Colonic mucosa (tissue), 4 donors: ENCODE results near the gene NCK2. TPM values are rescaled to one million over a fixed set of nuclear protein-coding genes. Genes with fewer than 3 reads are reported as not detected.
"Not testable (repeated sequence)": the region's sequence is repeated elsewhere in the genome, so short reads cannot be mapped to it uniquely, and the experiment has no call there.

ENCODE experiments used
- DNase-seq: peaks from one replicate; pipeline ENCODE4 v3.0.0-alpha.2; 2020
- H3K27ac ChIP-seq: fragments of 200-600 bp; one replicate; pipeline ENCODE4 v1.8.0; 2021
- H3K27me3 ChIP-seq: fragments of 200-600 bp; one replicate; pipeline ENCODE4 v1.8.0; 2021
- H3K36me3 ChIP-seq: fragments of 200-600 bp; one replicate; pipeline ENCODE4 v1.8.0; 2021
- H3K4me1 ChIP-seq: fragments of 200-600 bp; one replicate; pipeline ENCODE4 v1.8.0; 2021; ENCODE audit warnings: mild to moderate bottlenecking
- H3K4me3 ChIP-seq: fragments of 200-600 bp; one replicate; pipeline ENCODE4 v1.8.0; 2021
- H3K9ac ChIP-seq, 2 donors: one replicate each; pipeline ENCODE4 v1.7.0; 2013; ENCODE audit warnings: control low read depth in 2 of 2, low read depth in 2 of 2, low read length in 2 of 2
- H3K9me3 ChIP-seq: fragments of 200-600 bp; one replicate; pipeline ENCODE4 v1.8.0; 2021
- CTCF ChIP-seq: fragments of 200-600 bp; IDR thresholded peaks from one replicate; pipeline ENCODE4 v1.8.0; 2022; ENCODE audit warnings: antibody characterized with exemption, mild to moderate bottlenecking
- intact Hi-C: fragments of 100-400 bp; cut with DNase I; formaldehyde crosslinking; loops from one replicate; pipeline ENCODE4 v1.14.1; 2022
- total RNA-seq, 2 donors: library from RNA; stranded (reverse); fragmentation: NEBNext Ultra II Directional in 1 of 2; extraction: Animal tissue kit (Norgen Biotek cat#: 25700) in 1 of 2; gene quantifications; one replicate each; pipeline ENCODE4 v1.2.1, GENCODE V29; 2021
- donor health status: healthy.
- donor health status: DM: no; HTN: no; CAD: no.
- donor health status: DM: no; HTN: no; CAD: no.

Gene NCK2
- total RNA-seq, 2 donors from 2014 or later, result 51.3 to 67.5 TPM

GRCh38 chr2:105756435-105756834, 11.7 kb downstream of the NCK2 start:
- no peak overlapping the region for H3K27ac ChIP-seq
- H3K4me1 ChIP-seq, result no peaks in the 10 kb centered on the region
- no peaks in the 10 kb centered on the region for H3K9me3 ChIP-seq
- H3K27me3 ChIP-seq, result no peaks in the 10 kb centered on the region
- H3K4me3 ChIP-seq, result no peak overlapping the region
- H3K9ac ChIP-seq, result no peak overlapping the region
- intact Hi-C loops, result no loop called here
- H3K36me3 ChIP-seq, result no peaks in the 10 kb centered on the region
- DNase-seq, result no peak
- TF ChIP-seq CTCF, result no peak

GRCh38 chr2:105756865-105757264, 12.2 kb downstream of the NCK2 start:
- H3K27ac ChIP-seq, DNase-seq, H3K27me3 ChIP-seq, H3K9me3 ChIP-seq, H3K36me3 ChIP-seq, intact Hi-C loops, H3K4me3 ChIP-seq, H3K4me1 ChIP-seq, H3K9ac ChIP-seq: not testable (repeated sequence)

GRCh38 chr2:105757433-105757832, 12.7 kb downstream of the NCK2 start:
- Histone ChIP-seq H3K9me3 (no peaks in the 10 kb centered on the region), H3K9ac (no peak overlapping the region), H3K27ac (no peak overlapping the region), H3K4me1 (no peaks in the 10 kb centered on the region), H3K36me3 (no peaks in the 10 kb centered on the region), H3K4me3 (no peak overlapping the region), H3K27me3 (no peaks in the 10 kb centered on the region)
- DNase-seq, result no peak
- TF ChIP-seq CTCF, result no peak
- intact Hi-C loops, result no loop called here

GRCh38 chr2:105760191-105760590, 15.5 kb downstream of the NCK2 start:
- Histone ChIP-seq H3K27ac (no peak overlapping the region), H3K4me3 (no peak overlapping the region), H3K4me1 (no peaks in the 10 kb centered on the region), H3K36me3 (no peaks in the 10 kb centered on the region), H3K27me3 (no peaks in the 10 kb centered on the region), H3K9ac (no peak overlapping the region), H3K9me3 (no peaks in the 10 kb centered on the region)
- TF ChIP-seq CTCF, result no peak
- intact Hi-C loops, result no loop called here
- DNase-seq, result no peak

GRCh38 chr2:105760639-105761337, 16.1 kb downstream of the NCK2 start:
- H3K9me3 ChIP-seq, result no peaks in the 10 kb centered on the region
- no peak overlapping the region for H3K9ac ChIP-seq
- H3K27me3 ChIP-seq, result no peaks in the 10 kb centered on the region
- intact Hi-C loops, result no loop called here
- no peak for DNase-seq
- H3K4me1 ChIP-seq, result no peaks in the 10 kb centered on the region
- no peak for TF ChIP-seq CTCF
- H3K27ac ChIP-seq, result no peak overlapping the region
- H3K36me3 ChIP-seq, result no peaks in the 10 kb centered on the region
- no peak overlapping the region for H3K4me3 ChIP-seq

- Histone ChIP-seq H3K27ac (no peak overlapping the region), H3K4me3 (no peak overlapping the region), H3K9me3 (no peaks in the 10 kb centered on the region), H3K27me3 (no peaks in the 10 kb centered on the region), H3K36me3 (no peaks in the 10 kb centered on the region), H3K9ac (no peak overlapping the region), H3K4me1 (no peaks in the 10 kb centered on the region)
- no peak for TF ChIP-seq CTCF
- no peak for DNase-seq
- intact Hi-C loops, result no loop called here
These were observed 17.3 kb downstream of the NCK2 start for GRCh38 chr2:105761931-105762515.
